HepG2 (cell line): ENCODE data around the gene KLHL28. TPM values are rescaled to one million over a fixed set of nuclear protein-coding genes. Genes with fewer than 3 reads are reported as not detected.

ENCODE experiments used
- BRCA1 ChIP-seq: sonication (generic); formaldehyde crosslinking; IDR thresholded peaks from 2 replicates; pipeline ENCODE4 v1.4.0; 2020; ENCODE audit warnings: missing genetic modification reagents
- KDM5B ChIP-seq: sonication (generic); formaldehyde crosslinking; IDR thresholded peaks from 2 replicates; pipeline ENCODE4 v1.4.0; 2020; ENCODE audit warnings: missing genetic modification reagents, mild to moderate bottlenecking, borderline replicate concordance
- ZNF274 ChIP-seq: sonication (generic); formaldehyde crosslinking; IDR thresholded peaks from 2 replicates; pipeline ENCODE4 v1.5.1; 2020; ENCODE audit warnings: mild to moderate bottlenecking, missing genetic modification reagents
- ZNF674 ChIP-seq: sonication (generic); formaldehyde crosslinking; IDR thresholded peaks from 2 replicates; pipeline ENCODE4 v1.5.0; 2020; ENCODE audit warnings: low read depth, mild to moderate bottlenecking, missing genetic modification reagents
- polyA plus RNA-seq, 8 experiments: library from polyadenylated mRNA; depleted of rRNA in 3 of 8; stranded (reverse) in 7 of 8; unstranded in 1 of 8; fragments of >200 nt; fragmentation: Illumina TruSeq in 4 of 8; extraction: Trizol in 4 of 8; gene quantifications; 2 replicates each; pipeline versions ENCODE4 v1.2.1 to v1.2.3, GENCODE V29; 2011 to 2016; ENCODE audit warnings: low read depth in 4 of 8, missing spikeins in 1 of 8, mixed read lengths in 1 of 8; ENCODE audit not compliant: insufficient read depth in 1 of 8
- total RNA-seq, 5 experiments: library from RNA; depleted of rRNA; stranded (reverse); fragments of >200 nt; fragmentation: Illumina TruSeq; extraction: Trizol; gene quantifications; 2 replicates each; pipeline ENCODE4 v1.2.3, GENCODE V29; 2016; ENCODE audit warnings: low read depth in 1 of 5
- TF ChIP-seq, protein P1 (sequence below): sonication (generic); formaldehyde crosslinking; IDR thresholded peaks from 2 replicates; pipeline ENCODE4 v1.4.0; 2020; ENCODE audit warnings: missing genetic modification reagents
- TF ChIP-seq, protein P2 (sequence below): sonication (generic); formaldehyde crosslinking; IDR thresholded peaks from 2 replicates; pipeline ENCODE4 v1.4.0; 2020; ENCODE audit warnings: missing genetic modification reagents
- TF ChIP-seq, protein P3 (sequence below): sonication (generic); formaldehyde crosslinking; IDR thresholded peaks from 2 replicates; pipeline ENCODE4 v1.4.0; 2020; ENCODE audit warnings: missing genetic modification reagents
- TF ChIP-seq, protein P4 (sequence below): sonication (generic); formaldehyde crosslinking; IDR thresholded peaks from 2 replicates; pipeline ENCODE4 v1.5.1; 2020; ENCODE audit warnings: missing genetic modification reagents, mild to moderate bottlenecking, borderline replicate concordance
- TF ChIP-seq, protein P5 (sequence below): sonication (generic); formaldehyde crosslinking; IDR thresholded peaks from 2 replicates; pipeline ENCODE4 v1.4.0; 2020; ENCODE audit warnings: missing genetic modification reagents

KLHL28 gene
- total and polyA plus RNA-seq, 2 of the 13 experiments (the other 11 are each of a cell fraction or from before 2014, with no cell fraction given): 3.4 to 6.6 TPM

DNA sequence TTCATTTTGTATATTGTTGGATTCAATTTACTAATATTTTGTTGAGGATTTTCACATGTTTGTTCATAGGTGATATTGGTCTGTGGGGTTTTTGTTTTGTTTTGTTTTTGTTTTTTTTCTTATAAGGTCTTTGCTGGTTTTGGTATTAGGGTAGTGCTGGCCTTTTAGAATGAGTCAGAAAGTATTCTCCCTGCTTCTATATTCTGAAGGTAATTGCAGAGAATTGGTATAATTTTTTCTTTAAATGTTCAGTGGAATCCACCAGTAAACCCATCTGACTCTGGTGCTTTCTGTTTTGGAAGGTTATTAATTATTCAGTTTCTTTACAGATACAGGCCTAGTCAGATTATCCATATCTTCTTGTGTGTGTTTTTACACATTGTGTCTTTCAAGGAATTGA is 9.2 kb upstream of the KLHL28 start (continued):
- no peak for TF ChIP-seq ZNF674 (CRISPR knock-in tag)
- TF ChIP-seq, protein P1, sequence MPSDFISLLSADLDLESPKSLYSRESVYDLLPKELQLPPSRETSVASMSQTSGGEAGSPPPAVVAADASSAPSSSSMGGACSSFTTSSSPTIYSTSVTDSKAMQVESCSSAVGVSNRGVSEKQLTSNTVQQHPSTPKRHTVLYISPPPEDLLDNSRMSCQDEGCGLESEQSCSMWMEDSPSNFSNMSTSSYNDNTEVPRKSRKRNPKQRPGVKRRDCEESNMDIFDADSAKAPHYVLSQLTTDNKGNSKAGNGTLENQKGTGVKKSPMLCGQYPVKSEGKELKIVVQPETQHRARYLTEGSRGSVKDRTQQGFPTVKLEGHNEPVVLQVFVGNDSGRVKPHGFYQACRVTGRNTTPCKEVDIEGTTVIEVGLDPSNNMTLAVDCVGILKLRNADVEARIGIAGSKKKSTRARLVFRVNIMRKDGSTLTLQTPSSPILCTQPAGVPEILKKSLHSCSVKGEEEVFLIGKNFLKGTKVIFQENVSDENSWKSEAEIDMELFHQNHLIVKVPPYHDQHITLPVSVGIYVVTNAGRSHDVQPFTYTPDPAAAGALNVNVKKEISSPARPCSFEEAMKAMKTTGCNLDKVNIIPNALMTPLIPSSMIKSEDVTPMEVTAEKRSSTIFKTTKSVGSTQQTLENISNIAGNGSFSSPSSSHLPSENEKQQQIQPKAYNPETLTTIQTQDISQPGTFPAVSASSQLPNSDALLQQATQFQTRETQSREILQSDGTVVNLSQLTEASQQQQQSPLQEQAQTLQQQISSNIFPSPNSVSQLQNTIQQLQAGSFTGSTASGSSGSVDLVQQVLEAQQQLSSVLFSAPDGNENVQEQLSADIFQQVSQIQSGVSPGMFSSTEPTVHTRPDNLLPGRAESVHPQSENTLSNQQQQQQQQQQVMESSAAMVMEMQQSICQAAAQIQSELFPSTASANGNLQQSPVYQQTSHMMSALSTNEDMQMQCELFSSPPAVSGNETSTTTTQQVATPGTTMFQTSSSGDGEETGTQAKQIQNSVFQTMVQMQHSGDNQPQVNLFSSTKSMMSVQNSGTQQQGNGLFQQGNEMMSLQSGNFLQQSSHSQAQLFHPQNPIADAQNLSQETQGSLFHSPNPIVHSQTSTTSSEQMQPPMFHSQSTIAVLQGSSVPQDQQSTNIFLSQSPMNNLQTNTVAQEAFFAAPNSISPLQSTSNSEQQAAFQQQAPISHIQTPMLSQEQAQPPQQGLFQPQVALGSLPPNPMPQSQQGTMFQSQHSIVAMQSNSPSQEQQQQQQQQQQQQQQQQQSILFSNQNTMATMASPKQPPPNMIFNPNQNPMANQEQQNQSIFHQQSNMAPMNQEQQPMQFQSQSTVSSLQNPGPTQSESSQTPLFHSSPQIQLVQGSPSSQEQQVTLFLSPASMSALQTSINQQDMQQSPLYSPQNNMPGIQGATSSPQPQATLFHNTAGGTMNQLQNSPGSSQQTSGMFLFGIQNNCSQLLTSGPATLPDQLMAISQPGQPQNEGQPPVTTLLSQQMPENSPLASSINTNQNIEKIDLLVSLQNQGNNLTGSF (CRISPR knock-in tag): no peak
- TF ChIP-seq, protein P2, sequence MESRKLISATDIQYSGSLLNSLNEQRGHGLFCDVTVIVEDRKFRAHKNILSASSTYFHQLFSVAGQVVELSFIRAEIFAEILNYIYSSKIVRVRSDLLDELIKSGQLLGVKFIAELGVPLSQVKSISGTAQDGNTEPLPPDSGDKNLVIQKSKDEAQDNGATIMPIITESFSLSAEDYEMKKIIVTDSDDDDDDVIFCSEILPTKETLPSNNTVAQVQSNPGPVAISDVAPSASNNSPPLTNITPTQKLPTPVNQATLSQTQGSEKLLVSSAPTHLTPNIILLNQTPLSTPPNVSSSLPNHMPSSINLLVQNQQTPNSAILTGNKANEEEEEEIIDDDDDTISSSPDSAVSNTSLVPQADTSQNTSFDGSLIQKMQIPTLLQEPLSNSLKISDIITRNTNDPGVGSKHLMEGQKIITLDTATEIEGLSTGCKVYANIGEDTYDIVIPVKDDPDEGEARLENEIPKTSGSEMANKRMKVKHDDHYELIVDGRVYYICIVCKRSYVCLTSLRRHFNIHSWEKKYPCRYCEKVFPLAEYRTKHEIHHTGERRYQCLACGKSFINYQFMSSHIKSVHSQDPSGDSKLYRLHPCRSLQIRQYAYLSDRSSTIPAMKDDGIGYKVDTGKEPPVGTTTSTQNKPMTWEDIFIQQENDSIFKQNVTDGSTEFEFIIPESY (CRISPR knock-in tag): no peak
- TF ChIP-seq, protein P3, sequence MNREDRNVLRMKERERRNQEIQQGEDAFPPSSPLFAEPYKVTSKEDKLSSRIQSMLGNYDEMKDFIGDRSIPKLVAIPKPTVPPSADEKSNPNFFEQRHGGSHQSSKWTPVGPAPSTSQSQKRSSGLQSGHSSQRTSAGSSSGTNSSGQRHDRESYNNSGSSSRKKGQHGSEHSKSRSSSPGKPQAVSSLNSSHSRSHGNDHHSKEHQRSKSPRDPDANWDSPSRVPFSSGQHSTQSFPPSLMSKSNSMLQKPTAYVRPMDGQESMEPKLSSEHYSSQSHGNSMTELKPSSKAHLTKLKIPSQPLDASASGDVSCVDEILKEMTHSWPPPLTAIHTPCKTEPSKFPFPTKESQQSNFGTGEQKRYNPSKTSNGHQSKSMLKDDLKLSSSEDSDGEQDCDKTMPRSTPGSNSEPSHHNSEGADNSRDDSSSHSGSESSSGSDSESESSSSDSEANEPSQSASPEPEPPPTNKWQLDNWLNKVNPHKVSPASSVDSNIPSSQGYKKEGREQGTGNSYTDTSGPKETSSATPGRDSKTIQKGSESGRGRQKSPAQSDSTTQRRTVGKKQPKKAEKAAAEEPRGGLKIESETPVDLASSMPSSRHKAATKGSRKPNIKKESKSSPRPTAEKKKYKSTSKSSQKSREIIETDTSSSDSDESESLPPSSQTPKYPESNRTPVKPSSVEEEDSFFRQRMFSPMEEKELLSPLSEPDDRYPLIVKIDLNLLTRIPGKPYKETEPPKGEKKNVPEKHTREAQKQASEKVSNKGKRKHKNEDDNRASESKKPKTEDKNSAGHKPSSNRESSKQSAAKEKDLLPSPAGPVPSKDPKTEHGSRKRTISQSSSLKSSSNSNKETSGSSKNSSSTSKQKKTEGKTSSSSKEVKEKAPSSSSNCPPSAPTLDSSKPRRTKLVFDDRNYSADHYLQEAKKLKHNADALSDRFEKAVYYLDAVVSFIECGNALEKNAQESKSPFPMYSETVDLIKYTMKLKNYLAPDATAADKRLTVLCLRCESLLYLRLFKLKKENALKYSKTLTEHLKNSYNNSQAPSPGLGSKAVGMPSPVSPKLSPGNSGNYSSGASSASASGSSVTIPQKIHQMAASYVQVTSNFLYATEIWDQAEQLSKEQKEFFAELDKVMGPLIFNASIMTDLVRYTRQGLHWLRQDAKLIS: no peak
- no peak for TF ChIP-seq BRCA1 (CRISPR knock-in tag)
- no peak for TF ChIP-seq KDM5B
- TF ChIP-seq, protein P4, sequence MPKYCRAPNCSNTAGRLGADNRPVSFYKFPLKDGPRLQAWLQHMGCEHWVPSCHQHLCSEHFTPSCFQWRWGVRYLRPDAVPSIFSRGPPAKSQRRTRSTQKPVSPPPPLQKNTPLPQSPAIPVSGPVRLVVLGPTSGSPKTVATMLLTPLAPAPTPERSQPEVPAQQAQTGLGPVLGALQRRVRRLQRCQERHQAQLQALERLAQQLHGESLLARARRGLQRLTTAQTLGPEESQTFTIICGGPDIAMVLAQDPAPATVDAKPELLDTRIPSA: no peak
- TF ChIP-seq, protein P5, sequence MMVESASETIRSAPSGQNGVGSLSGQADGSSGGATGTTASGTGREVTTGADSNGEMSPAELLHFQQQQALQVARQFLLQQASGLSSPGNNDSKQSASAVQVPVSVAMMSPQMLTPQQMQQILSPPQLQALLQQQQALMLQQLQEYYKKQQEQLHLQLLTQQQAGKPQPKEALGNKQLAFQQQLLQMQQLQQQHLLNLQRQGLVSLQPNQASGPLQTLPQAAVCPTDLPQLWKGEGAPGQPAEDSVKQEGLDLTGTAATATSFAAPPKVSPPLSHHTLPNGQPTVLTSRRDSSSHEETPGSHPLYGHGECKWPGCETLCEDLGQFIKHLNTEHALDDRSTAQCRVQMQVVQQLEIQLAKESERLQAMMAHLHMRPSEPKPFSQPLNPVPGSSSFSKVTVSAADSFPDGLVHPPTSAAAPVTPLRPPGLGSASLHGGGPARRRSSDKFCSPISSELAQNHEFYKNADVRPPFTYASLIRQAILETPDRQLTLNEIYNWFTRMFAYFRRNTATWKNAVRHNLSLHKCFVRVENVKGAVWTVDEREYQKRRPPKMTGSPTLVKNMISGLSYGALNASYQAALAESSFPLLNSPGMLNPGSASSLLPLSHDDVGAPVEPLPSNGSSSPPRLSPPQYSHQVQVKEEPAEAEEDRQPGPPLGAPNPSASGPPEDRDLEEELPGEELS (CRISPR knock-in tag): no peak
- TF ChIP-seq ZNF274: no peak
